OCI-LY3 (cell line): ENCODE data around the gene RNF169.

Experiments
- CTCF ChIP-seq: fragments of 200-600, 300-600 bp; sonication (generic); IDR thresholded peaks from 2 replicates; pipeline ENCODE4 v1.5.1; 2014; ENCODE audit warnings: antibody characterized with exemption, low read length, low read depth
- EZH2phosphoT487 ChIP-seq: fragments of 200-600 bp; shearing (Covaris generic); IDR thresholded peaks from 2 replicates; pipeline ENCODE4 v1.6.1; 2018; ENCODE audit warnings: antibody characterized with exemption, mixed run types, low read depth

GRCh38 chr11:74806267-74806666, 57.6 kb downstream of the RNF169 start:
- TF ChIP-seq CTCF (no peak), EZH2phosphoT487 (no peak)
